HEK293 (cell line): ENCODE data around the gene CREM.

Source experiments
- CTCF ChIA-PET: fragments of 350-600 bp; formaldehyde crosslinking; extraction: SDS; loops from one replicate; lab custom pipeline; 2021; ENCODE audit warnings: antibody characterized with exemption; lab: Yijun Ruan, JAX
- POLR2A ChIA-PET: fragments of 300-600 bp; formaldehyde crosslinking; extraction: SDS; loops from one replicate; lab custom pipeline; 2020; ENCODE audit warnings: antibody characterized with exemption, inconsistent platforms; lab: Yijun Ruan, JAX
- H3K27ac ChIP-seq: fragments of 200-500 bp; sonication (Bioruptor generic); 2 replicates; pipeline ENCODE4 v1.5.1; 2014; ENCODE audit warnings: low read depth, low read length, control low read depth, inconsistent platforms; ENCODE audit errors: extremely low read depth
- H3K36me3 ChIP-seq, 2 experiments: fragments of 200-500 bp in 1 of 2; sonication (Bioruptor generic) in 1 of 2; 1 replicate in 1 of 2; 2 replicates in 1 of 2; pipeline ENCODE4 v1.5.1; 2014 to 2017; ENCODE audit warnings: inconsistent platforms in 2 of 2, low read length in 2 of 2; ENCODE audit not compliant: control insufficient read depth in 2 of 2, insufficient read depth in 1 of 2
- H3K4me1 ChIP-seq: fragments of 200-500 bp; sonication (Bioruptor generic); 2 replicates; pipeline ENCODE4 v1.5.1; 2014; ENCODE audit warnings: mild to moderate bottlenecking, low read length, inconsistent platforms; ENCODE audit not compliant: control insufficient read depth, insufficient read depth
- H3K4me3 ChIP-seq: 2 replicates; pipeline ENCODE4 v1.5.1; 2011; ENCODE audit warnings: low read depth, mild to moderate bottlenecking, control low read depth, low read length, moderate library complexity
- H3K9me3 ChIP-seq: fragments of 200-500 bp; sonication (Bioruptor generic); 2 replicates; pipeline ENCODE4 v1.5.1; 2014; ENCODE audit warnings: low read depth, low read length, inconsistent platforms; ENCODE audit not compliant: control insufficient read depth, insufficient read depth
- GLI2 ChIP-seq: fragments of 450-650 bp; formaldehyde crosslinking; IDR thresholded peaks from 2 replicates; pipeline ENCODE4; 2017; ENCODE audit warnings: missing biosample characterization, missing genetic modification characterization, low read depth, borderline replicate concordance
- GLIS1 ChIP-seq: fragments of 450-650 bp; formaldehyde crosslinking; IDR thresholded peaks from 2 replicates; pipeline ENCODE4 v1.5.1; 2016; ENCODE audit warnings: missing biosample characterization, missing genetic modification characterization
- HOXD13 ChIP-seq: sonication (generic); formaldehyde crosslinking; IDR thresholded peaks from 2 replicates; pipeline ENCODE4 v1.8.0; 2022; ENCODE audit warnings: missing genetic modification reagents, borderline replicate concordance
- MEIS1 ChIP-seq: sonication (generic); formaldehyde crosslinking; IDR thresholded peaks from 2 replicates; pipeline ENCODE4 v1.8.1; 2022; ENCODE audit warnings: missing genetic modification reagents, mild to moderate bottlenecking, borderline replicate concordance
- PRDM2 ChIP-seq: fragments of 450-650 bp; formaldehyde crosslinking; IDR thresholded peaks from 2 replicates; pipeline ENCODE4 v1.5.1; 2016; ENCODE audit warnings: missing biosample characterization, missing genetic modification characterization, borderline replicate concordance
- PRDM4 ChIP-seq: fragments of 450-650 bp; formaldehyde crosslinking; IDR thresholded peaks from 2 replicates; pipeline ENCODE4 v1.5.1; 2017; ENCODE audit warnings: missing biosample characterization, missing genetic modification characterization
- SP2 ChIP-seq: fragments of 450-650 bp; formaldehyde crosslinking; IDR thresholded peaks from 2 replicates; pipeline ENCODE4 v1.5.1; 2016; ENCODE audit warnings: missing biosample characterization, missing genetic modification characterization
- ZBTB17 ChIP-seq: fragments of 450-650 bp; formaldehyde crosslinking; IDR thresholded peaks from 2 replicates; pipeline ENCODE4 v1.5.1; 2016; ENCODE audit warnings: missing biosample characterization, missing genetic modification characterization
- ZBTB7A ChIP-seq: fragments of 450-650 bp; formaldehyde crosslinking; IDR thresholded peaks from 2 replicates; pipeline ENCODE4 v1.5.1; 2016; ENCODE audit warnings: low read depth, missing biosample characterization, missing genetic modification characterization
- ZFP37 ChIP-seq: fragments of 450-650 bp; formaldehyde crosslinking; IDR thresholded peaks from 2 replicates; pipeline ENCODE4 v1.5.1; 2016; ENCODE audit warnings: missing biosample characterization, missing genetic modification characterization
- ZFP41 ChIP-seq: fragments of 450-650 bp; formaldehyde crosslinking; IDR thresholded peaks from 2 replicates; pipeline ENCODE4 v1.5.1; 2016; ENCODE audit warnings: missing biosample characterization, missing genetic modification characterization, borderline replicate concordance
- ZNF112 ChIP-seq: fragments of 450-650 bp; formaldehyde crosslinking; IDR thresholded peaks from 2 replicates; pipeline ENCODE4 v1.5.0; 2017; ENCODE audit warnings: missing biosample characterization, missing genetic modification characterization
- ZNF157 ChIP-seq: fragments of 450-650 bp; formaldehyde crosslinking; IDR thresholded peaks from 2 replicates; pipeline ENCODE4 v1.5.1; 2016; ENCODE audit warnings: missing biosample characterization, missing genetic modification characterization
- ZNF239 ChIP-seq: fragments of 450-650 bp; formaldehyde crosslinking; IDR thresholded peaks from 2 replicates; pipeline ENCODE4 v1.5.1; 2016; ENCODE audit warnings: missing biosample characterization, missing genetic modification characterization
- ZNF24 ChIP-seq: fragments of 450-650 bp; formaldehyde crosslinking; IDR thresholded peaks from 2 replicates; pipeline ENCODE4 v1.5.1; 2016; ENCODE audit warnings: missing biosample characterization, missing genetic modification characterization
- ZNF324 ChIP-seq: fragments of 450-650 bp; formaldehyde crosslinking; IDR thresholded peaks from 2 replicates; pipeline ENCODE4 v1.5.1; 2016; ENCODE audit warnings: missing biosample characterization, missing genetic modification characterization
- ZNF350 ChIP-seq: fragments of 450-650 bp; formaldehyde crosslinking; IDR thresholded peaks from 2 replicates; pipeline ENCODE4 v1.5.0; 2017; ENCODE audit warnings: missing biosample characterization, mild to moderate bottlenecking, missing genetic modification characterization
- ZNF433 ChIP-seq: fragments of 450-650 bp; formaldehyde crosslinking; IDR thresholded peaks from 2 replicates; pipeline ENCODE4 v1.5.1; 2016; ENCODE audit warnings: missing biosample characterization, missing genetic modification characterization, low read depth
- ZNF670 ChIP-seq: fragments of 450-650 bp; formaldehyde crosslinking; IDR thresholded peaks from 2 replicates; pipeline ENCODE4 v1.5.1; 2016; ENCODE audit warnings: missing biosample characterization, missing genetic modification characterization, low read depth
- ZNF701 ChIP-seq: fragments of 450-650 bp; formaldehyde crosslinking; IDR thresholded peaks from 2 replicates; pipeline ENCODE4 v1.5.1; 2016; ENCODE audit warnings: missing biosample characterization, missing genetic modification characterization
- ZNF777 ChIP-seq: fragments of 450-650 bp; formaldehyde crosslinking; IDR thresholded peaks from 2 replicates; pipeline ENCODE4 v1.5.1; 2017; ENCODE audit warnings: missing biosample characterization, missing genetic modification characterization, borderline replicate concordance

Gene CREM

GRCh38 chr10:35223016-35223415 lies 96.4 kb downstream of the CREM start:
- Histone ChIP-seq H3K36me3 (no peaks in the 10 kb centered on the region), H3K4me3 (no peak overlapping the region), H3K27ac (no peak overlapping the region), H3K4me1 (no peaks in the 10 kb centered on the region), H3K9me3 (no peaks in the 10 kb centered on the region)
- CTCF ChIA-PET = interaction anchor here (1.2 kb wide), 1 partner anchor 102 kb away, joined by 4 read pairs; no protein-coding TSS in a partner anchor
- TF ChIP-seq ZNF324 = no peak
- no peak for TF ChIP-seq HOXD13 (CRISPR knock-in tag)
- no peak for TF ChIP-seq ZBTB7A (tag by site-specific recombination)
- no peak for TF ChIP-seq ZFP37 (tag by site-specific recombination)
- POLR2A ChIA-PET = no interaction called here

- H3K36me3 ChIP-seq = no peaks in the 10 kb centered on the region
- TF ChIP-seq PRDM4 (tag by site-specific recombination) = no peak
- TF ChIP-seq ZNF701 = no peak
- TF ChIP-seq ZNF433 (tag by site-specific recombination) = no peak
- TF ChIP-seq GLIS1 (tag by site-specific recombination) = no peak
- TF ChIP-seq ZNF670 (tag by site-specific recombination) = no peak
- TF ChIP-seq SP2 (tag by site-specific recombination) = no peak
- TF ChIP-seq ZNF24 (tag by site-specific recombination) = no peak
- no peak for TF ChIP-seq ZNF239 (tag by site-specific recombination)
- no peak for TF ChIP-seq ZNF112 (tag by site-specific recombination)
- TF ChIP-seq ZBTB17 (tag by site-specific recombination) = no peak
- no peak for TF ChIP-seq PRDM2 (tag by site-specific recombination)
- TF ChIP-seq GLI2 = no peak
- no peak for TF ChIP-seq MEIS1 (CRISPR knock-in tag)
- no peak for TF ChIP-seq ZNF157
- TF ChIP-seq ZNF350 (tag by site-specific recombination) = no peak
- TF ChIP-seq ZFP41 (tag by site-specific recombination) = no peak
- no peak for TF ChIP-seq ZNF777
- no peaks in the 10 kb centered on the region for H3K4me1 ChIP-seq
- no peak overlapping the region for H3K4me3 ChIP-seq
- no peaks in the 10 kb centered on the region for H3K9me3 ChIP-seq
- ChIA-PET CTCF (interaction anchor here (1.0 to 1.3 kb wide), 4 partner anchors 8 to 98 kb away, joined by 3 to 4 read pairs (median 4); partner anchors contain the start of gene CREM), POLR2A (no interaction called here)
- no peak overlapping the region for H3K27ac ChIP-seq
Observed at GRCh38 chr10:35224045-35224740, 97.5 kb downstream of the CREM start.
